Jurkat, Clone E6-1 (cell line): Measurements from ENCODE around the gene DIPK1B.
"Not testable (repeated sequence)": the region's sequence is repeated elsewhere in the genome, so short reads cannot be mapped to it uniquely, and the experiment has no call there.

Source experiments
- DNase-seq: peaks from one replicate; pipeline ENCODE4 v3.0.0-alpha.2; 2011; ENCODE audit warnings: low read depth, low spot score
- H3K4me3 ChIP-seq: 2 replicates; pipeline ENCODE4 v1.5.1; 2011; ENCODE audit warnings: mild to moderate bottlenecking, low read length, control low read depth, moderate library complexity

DIPK1B gene

DNA sequence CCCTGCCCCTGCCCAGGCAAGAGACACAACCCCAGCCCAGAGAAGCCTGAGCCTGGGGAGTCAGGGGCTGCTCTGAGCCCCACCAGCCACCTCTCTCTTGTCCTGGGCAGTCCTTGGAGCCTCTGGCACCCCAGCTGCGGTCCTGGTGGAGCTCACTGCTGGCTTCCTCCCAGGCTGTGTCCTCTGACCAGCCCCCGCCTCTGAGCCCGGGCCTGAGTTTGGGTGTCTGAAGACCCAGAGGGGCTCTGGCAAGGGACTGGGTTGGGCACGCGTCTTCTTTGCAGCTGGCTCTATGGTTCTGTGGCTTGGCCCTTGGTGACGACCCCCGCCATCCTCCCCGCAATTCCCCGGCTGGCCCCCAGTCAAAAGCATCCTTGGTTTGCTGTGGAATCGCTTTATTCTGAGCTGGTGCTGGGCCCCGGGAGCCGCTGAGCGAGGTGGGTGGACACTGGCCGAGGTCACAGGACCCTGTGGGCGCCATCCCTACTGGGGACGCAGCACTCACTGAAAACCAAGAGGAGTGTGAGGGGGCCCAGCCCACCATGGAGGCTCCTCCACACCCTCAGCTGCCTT lies 31.4 kb downstream of the DIPK1B start:
- no peak for DNase-seq
- no peak overlapping the region for H3K4me3 ChIP-seq

DNA sequence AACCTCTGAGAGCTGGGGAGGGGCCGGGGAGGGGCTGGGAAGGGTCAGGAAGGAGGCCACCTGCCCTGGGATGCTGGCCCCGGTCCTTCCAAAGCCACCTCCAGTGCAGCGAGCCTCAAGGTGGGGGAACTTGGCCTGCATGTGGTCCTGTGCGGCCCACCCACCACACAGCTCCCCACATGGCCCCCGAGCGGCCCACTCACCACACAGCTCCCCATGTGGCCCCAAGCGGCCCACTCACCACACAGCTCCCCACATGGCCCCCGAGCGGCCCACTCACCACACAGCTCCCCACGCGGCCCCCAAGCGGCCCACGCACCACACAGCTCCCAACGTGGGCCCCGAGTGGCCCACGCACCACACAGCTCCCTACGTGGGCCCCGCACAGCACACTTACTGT lies 32.4 kb downstream of the DIPK1B start:
- DNase-seq: no peak

DNA sequence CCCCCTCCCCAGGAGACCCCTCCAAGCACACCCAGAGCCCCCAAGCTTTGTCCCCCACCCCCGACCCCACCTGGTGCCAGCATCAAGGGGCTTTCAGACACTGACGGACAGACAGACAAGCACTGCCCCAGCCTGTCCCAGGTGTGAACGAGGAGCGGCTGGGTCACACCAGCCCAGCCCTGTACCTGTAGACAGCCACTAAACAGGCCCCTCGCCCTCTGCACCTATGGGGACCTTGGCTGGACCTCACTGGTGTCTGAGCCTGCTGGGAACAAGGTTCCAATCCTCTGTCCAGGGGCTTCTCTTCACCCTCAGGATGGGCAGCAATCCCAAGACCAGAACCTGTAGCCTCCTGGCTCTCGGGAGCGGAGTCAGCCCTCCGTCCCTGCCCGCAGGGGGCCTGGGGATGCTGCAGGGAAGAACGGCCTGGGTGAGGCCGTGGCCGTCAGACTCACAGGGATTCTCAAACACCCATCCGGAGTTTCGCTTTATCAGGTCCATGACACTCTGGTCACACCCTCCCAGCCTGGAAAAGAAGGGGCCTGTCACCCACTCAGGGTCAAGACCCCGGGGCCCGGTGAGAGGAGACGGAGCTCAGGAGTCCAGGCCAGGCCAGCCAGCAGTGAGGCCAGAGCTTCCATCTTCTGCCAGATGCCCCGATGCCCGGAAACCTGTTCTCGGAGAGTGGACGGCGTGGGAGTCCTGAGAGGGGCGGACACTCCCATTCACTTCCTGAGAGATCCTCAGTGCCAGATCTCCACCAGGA lies 33.2 kb downstream of the DIPK1B start:
- H3K4me3 ChIP-seq: no peak overlapping the region
- no peak for DNase-seq

More for the DNA sequence above, 32.4 kb downstream of the DIPK1B start:
- no peak overlapping the region for H3K4me3 ChIP-seq

DNA sequence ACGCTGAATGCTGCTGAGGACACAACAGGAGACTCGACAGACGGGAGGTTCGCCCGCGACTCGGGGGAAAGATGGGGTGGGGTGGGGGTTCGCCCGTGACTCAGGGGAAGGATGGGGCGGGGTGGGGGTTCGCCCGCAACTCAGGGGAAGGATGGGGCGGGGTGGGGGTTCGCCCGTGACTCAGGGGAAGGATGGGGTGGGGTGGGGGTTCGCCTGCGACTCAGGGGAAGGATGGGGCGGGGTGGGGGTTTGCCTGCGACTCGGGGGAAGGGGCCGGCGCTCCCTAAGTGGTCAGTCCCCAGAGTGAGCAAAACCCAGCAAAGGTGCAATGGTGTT lies 33.8 kb downstream of the DIPK1B start:
- no peak overlapping the region for H3K4me3 ChIP-seq
- DNase-seq: no peak

DNA sequence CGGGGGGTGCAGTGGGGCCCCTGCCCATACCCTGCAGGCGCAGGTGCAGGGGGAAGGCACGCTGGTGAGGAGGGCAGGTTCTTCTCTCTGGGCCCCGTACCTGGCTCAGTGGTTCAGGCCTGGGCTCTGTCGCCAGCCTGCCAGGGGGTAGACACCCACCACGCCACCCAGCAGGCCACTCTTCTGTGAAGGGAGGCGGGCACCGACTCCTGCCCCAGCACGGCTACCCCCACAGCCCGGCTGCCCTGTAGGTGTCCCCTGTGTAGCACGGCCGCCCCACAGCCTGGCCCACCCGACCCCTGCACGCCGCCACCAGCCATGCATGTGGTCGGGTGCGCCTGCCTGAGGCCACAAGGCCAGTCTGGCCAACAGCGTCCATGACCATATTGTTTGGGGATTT lies 34.2 kb downstream of the DIPK1B start:
- no peak overlapping the region for H3K4me3 ChIP-seq
- no peak for DNase-seq

DNA sequence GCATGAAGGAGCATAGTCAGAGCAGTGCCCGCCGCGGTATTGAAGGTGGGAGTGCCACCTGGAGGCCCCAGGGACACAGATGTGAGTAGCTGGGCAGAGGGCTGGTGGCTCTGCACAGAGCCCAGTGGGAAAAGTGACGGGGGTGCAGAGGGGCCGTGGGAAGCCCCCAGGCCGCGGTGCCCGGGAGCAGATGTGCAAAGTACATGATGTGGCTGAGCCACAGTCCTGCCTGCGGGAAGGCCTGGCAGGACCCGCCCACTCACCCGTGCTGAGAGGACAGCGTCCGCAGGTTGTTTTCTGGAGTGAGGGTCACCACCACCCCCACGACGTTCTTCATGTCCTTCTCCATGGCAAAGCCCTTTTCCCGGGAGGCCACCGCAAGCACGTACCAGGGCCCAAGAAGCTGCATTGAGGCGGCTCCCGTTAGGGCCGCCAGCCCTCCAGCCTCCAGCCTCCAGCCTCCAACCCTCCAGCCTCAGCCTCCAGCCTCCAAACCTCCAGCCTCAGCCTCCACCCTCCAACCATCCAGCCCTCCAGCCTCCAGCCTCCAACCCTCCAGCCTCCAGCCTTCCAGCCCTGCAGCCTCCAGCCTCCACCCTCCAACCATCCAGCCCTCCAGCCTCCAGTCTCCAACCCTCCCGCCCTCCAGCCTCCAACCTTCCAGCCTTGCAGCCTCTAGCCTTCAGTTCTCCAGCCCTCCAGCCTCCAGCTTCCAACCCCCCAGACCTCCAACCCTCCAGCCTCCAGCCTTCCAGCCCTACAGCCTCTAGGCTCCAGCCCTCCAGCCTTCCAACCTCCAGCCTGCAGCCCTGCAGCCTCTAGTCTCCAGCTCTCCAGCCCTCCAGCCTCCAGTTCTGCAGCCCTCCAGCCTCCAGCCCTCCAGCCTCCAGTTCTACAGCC lies 35.0 kb downstream of the DIPK1B start:
- no peak for DNase-seq
- H3K4me3 ChIP-seq: no peak overlapping the region

DNA sequence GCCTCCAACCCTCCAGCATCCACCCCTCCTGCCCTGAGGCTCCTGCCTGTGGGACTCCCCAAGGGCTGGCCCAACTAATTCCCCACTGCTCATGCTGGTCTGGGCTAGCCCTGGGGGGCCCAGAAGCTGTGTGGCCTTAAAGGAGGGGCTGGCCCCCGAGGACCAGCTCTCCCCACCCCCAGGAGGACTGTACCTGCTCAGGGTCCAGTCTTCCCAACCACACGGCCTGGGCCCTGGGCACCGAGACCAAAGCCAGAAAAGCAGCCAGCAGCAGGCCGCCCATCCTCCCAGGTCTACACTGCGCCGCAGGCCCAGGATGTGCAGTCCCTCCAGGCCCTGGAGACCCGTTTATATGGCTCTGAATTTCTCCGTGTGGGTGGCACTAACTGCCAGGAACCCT lies 35.8 kb downstream of the DIPK1B start, which contains the start of gene LCN6:
LCN6 (minus strand) TSS at position 325 of the 400 bp plus-strand sequence; CDS start at position 283, 42 bp downstream.
- H3K4me3 ChIP-seq: no peak within 1 kb of the TSS
- no peak for DNase-seq

DNA sequence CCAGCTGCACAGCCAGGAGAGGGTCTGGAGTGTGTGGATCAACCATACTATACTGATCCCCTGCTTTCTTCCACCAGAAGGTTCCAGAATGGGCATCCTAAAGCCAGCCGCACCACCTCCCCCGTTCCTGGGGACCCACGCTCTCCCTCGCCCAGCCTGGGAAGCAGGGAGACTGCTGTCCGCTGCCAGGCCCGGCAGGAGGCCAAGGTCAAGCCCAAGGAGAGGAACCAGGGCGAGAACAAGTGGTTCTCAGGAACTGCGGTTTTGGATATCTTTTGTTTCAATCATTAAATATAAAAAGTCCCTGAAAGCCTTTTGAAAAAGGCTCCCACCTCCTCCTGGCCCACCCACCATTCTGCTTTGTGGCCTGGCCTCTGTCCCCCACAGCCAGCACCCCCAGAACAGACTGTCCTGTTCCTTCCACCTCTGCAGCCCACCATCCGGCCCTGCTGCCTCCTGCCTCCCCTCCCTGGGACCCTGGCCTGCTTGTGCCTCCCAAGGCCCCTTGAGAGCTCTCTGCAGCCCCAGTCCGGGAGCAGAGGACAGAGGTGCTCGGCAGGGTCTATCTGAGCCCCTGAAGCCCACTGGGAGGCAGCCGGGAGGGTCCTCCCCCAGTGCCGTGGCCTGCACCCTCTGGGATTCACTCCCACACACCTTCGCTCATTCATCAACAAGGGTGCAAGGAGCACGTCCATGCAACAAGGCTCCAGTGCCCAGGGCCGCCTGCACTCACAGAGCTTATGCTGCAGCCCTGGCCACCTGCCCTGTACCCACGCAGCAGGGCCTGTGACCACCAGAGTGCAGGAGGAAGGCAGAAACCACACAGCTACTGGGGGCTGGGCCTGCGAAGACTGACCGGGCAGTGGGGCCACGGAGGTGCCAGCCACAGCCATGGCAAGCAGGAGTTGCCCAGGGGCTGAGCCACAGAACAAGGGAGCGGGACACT lies 36.6 kb downstream of the DIPK1B start:
- no peak overlapping the region for H3K4me3 ChIP-seq
- no peak for DNase-seq

DNA sequence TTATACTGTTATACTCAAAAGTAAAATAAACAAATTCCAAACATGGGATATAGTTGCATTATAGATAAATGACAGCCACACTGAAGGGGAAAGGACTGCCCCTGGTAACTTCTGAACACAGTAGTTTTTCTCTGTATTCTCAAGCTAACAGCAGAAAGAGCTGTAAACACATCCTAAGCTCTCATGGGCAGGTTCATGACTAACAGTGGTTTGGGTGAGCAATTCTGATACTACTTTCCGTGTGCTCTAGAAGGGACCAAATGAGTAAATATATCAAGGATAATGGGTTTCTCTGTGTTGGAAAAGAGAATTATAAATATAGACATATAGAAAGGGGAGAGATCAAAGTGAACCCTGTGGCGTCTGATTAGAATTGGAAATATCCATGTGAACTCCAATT lies 38.2 kb downstream of the DIPK1B start:
- DNase-seq: no peak
- no peak overlapping the region for H3K4me3 ChIP-seq

DNA sequence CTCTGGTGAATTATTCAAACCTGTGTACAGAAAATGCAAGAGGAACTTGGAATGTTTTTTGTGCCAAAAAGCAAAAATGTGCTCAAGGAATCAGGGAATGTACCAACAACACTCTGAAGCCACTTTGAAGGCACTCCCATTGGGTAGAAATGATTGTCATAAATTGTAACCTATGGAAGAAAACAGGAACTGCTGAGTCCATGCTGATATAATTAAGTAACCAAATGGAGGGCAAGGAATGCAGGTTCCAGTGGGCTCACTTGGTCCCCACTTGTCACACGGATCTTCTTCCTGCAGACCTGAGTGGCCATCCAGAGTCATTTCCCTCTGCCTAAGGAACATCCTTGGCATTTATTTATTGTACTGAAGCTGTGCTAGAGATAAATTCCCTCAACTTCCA lies 38.9 kb downstream of the DIPK1B start:
- H3K4me3 ChIP-seq: no peak overlapping the region
- no peak for DNase-seq

DNA sequence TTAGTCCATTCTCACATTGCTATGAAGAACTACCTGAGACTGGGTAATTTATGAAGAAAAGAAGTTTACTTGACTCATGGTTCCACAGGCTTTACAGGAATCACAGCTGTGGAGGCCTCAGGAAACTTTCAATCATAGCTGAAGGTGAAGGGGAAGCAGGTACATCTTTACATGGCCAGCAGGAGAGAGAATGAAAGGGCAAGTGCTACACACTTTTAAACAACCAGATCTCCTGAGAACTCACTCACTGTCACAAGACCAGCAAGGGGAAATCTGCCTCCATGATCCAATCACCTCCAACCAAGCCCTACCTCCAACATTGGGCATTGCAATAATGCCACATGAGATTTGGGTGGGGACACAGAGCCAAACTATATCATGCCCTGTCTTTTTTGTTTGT lies 39.4 kb downstream of the DIPK1B start:
- no peak overlapping the region for H3K4me3 ChIP-seq
- no peak for DNase-seq

DNA sequence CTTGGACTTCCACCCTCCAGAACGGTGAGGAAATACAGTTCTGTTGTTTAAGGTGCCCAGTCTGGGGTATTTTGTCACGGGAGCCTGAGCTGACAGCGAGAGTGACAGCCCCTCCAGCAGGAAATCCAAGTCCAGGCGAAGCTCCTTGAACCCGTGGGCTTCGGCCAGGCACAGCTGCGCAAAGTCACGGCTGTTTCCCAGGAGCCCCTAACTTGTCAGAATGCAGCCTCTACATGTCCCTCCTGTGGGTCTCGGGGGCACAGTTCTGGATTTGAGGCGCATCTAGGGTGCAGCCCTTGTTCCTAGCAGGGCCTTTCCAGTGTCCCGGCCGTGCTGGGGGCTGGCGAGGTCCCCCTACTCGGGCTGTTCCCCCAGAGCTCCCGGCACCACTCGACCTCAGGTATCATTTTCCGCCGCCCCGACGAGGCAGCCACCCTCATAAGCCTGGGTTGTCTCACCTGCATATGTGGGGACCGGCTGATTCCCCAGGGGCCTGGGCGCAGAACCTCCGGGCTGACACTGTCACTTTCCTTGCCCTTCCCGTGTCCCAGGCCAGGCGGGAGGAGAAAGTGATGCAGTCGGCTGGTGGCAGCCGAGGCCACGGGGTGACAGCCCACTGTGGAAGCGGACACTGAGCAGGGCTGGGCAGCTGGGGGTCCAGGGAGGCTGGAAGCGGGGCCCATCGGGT lies 41.1 kb downstream of the DIPK1B start:
- DNase-seq: no peak
- no peak overlapping the region for H3K4me3 ChIP-seq

DNA sequence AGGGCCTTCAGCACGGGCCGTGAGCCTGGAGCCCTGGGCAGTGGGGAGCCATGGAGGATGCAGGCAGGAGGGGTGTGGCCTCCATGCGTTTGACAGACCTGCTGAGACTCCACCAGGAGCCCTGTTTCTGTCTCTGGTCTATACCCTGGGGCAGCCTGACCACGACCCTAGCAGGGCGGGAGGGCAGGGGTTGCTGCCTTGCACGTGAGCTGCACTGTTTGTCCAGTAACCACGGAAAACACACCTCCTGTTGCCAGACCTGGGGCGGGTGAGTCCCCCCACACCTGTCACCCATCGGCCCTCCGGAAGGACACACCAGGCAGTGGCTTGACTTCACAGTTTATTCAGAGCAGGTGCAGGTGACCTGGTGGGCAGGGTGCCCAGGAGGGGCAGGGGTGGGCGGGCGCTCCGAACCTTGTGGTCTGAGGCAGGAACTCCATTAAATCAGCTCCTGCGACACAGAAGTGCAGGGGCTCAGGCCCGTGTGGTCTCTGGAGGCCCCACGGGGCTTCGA lies 41.7 kb downstream of the DIPK1B start:
- no peak overlapping the region for H3K4me3 ChIP-seq
- no peak for DNase-seq

DNA sequence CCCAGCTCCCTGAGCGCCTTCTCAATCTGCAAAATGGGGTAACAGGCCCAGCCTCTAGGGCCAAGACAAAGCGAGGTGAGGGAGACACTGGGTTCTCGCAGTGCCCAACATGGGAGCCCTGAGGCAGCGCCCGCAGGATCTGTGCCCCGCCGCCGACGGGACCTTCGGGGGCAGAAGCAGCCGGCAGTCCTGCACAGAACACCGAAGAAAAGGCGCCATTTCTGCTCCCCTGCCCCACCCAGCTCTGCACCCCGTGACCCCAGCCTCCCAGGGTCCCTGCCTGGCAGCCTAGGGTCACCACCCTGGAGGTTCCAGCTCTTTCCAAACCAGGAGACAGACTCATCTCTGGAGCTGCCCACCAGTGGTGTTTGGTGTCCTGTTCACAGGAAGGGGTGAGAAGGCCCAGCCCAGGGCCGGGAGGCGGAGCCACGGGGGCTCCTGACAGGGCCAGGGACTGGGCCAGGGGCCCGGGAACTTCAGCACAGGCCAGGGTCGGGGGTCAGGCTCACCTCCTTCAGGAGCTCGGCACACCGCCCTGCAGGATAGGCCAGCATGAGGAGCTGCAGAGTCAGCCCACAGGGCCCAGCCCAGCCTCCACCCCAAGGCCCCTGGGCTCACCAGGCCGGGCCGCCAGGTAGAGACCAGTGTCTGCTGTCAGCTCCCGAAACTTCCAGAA lies 42.4 kb downstream of the DIPK1B start:
- H3K4me3 ChIP-seq: no peak overlapping the region
- no peak for DNase-seq

DNA sequence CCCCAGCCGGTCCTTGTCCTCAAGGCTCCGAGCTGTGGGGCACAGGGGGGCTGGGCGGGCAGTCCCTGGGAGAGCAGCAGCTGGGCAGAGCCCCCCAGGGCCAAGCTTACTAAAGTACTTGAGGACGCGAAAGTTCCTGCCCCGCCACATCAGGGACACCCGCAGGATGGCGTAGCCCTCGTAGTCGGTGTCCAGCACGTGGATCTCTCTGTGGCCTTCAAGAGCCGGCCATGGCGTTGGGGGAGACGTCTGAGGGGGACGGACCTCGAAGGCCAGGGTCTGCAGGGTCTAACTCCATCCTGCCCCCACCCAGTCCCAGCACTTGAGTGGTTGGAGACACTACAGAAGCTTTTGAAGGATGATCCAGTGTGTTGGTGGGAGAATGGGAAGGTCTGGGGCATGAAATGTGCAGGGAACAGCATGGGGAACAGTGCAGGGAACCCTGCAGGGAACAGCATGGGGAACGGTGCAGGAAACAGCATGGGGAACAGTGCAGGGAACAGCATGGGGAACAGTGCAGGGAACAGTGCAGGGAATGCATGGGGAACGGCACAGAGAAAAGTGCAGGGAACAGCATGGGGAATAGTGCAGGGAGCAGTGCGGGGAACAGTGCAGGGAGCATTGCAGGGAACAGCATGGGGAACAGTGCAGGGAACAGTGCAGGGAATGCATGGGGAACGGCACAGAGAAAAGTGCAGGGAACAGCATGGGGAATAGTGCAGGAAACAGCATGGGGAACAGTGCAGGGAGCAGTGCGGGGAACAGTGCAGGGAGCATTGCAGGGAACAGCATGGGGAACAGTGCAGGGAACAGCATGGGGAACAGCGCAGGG lies 43.1 kb downstream of the DIPK1B start:
- H3K4me3 ChIP-seq, DNase-seq: not testable (repeated sequence)

DNA sequence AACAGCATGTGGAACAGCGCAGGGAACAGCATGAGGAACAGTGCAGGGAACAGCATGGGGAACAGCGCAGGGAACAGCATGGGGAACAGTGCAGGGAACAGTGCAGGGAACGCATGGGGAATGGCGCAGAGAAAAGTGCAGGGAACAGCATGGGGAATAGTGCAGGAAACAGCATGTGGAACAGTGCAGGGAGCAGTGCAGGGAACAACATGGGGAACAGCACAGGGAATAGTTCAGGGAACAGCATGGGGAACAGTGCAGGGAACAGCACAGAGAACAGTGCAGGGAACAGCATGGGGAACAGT lies 43.7 kb downstream of the DIPK1B start:
- no peak overlapping the region for H3K4me3 ChIP-seq
- DNase-seq: no peak

DNA sequence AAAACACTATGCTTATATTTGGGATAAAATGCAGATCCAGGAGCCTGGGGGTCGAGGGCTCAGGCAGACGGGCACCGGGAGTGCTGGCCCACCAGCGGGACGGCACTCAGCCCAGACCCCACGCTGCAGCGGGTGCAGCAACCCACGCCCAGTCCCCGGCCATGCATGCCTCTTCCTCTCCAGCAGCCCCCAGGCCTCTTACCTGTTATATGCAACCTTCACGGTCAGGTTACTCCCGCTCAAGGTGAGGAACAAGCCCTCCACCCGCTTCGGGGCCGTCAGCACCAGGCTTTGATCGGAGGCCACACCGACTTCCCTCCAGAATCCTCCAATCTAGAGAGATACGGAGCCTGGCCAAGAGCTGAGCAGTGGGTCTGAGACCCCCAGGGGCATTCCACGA lies 44.5 kb downstream of the DIPK1B start:
- H3K4me3 ChIP-seq: no peak overlapping the region
- no peak for DNase-seq
